Left ventricle myocardium superior (tissue), 1 donor: ENCODE measurements around the gene CTSO. TPM values are rescaled to one million over a fixed set of nuclear protein-coding genes. Genes with fewer than 3 reads are reported as not detected.
"Not testable (repeated sequence)": the region's sequence is repeated elsewhere in the genome, so short reads cannot be mapped to it uniquely, and the experiment has no call there.

ENCODE experiments used
- ATAC-seq: fragments of 200-7000 bp; cut with Tn5 transposase; one replicate; pipeline ENCODE4 v1.9.1; 2020; ENCODE audit warnings: mild to moderate bottlenecking, moderate library complexity
- DNase-seq: peaks from one replicate; pipeline ENCODE4 v3.0.0-alpha.2; 2020
- intact Hi-C: fragments of 100-400 bp; cut with micrococcal nuclease; formaldehyde crosslinking; loops from one replicate; pipeline ENCODE4 v1.11.0; 2022
- total RNA-seq: library from RNA; stranded (reverse); fragmentation: NEBNext Ultra II Directional; extraction: Animal tissue kit (Norgen Biotek cat#: 25700); gene quantifications from one replicate; pipeline ENCODE4 v1.2.1, GENCODE V29; 2021
- donor health status: DM: no; HTN: yes; CAD: no; lungs with severe emphysema.

CTSO gene
- total RNA-seq, 1 donor from 2014 or later = 6.2 TPM

- ATAC-seq (no peak), DNase-seq (no peak)
- intact Hi-C loops = no loop called here
These were observed 41.8 kb downstream of the CTSO start for GRCh38 chr4:155911905-155912304.

GRCh38 chr4:155909615-155910226 is 43.9 kb downstream of the CTSO start:
- intact Hi-C loops = no loop called here
- ATAC-seq (no peak), DNase-seq (no peak)

GRCh38 chr4:155908187-155909139 is 45.2 kb downstream of the CTSO start:
- intact Hi-C loops = no loop called here
- no peak for ATAC-seq
- DNase-seq = no peak

- ATAC-seq (no peak), DNase-seq (no peak)
- intact Hi-C loops = no loop called here
These were observed 46.1 kb downstream of the CTSO start for GRCh38 chr4:155907556-155907955.

- intact Hi-C loops = no loop called here
- ATAC-seq = no peak
- DNase-seq = no peak
These were observed 47.0 kb downstream of the CTSO start for GRCh38 chr4:155906554-155907247.

- no peak for DNase-seq
- intact Hi-C loops = no loop called here
- ATAC-seq = no peak
These were observed 49.3 kb downstream of the CTSO start for GRCh38 chr4:155904331-155904730.

- ATAC-seq (no peak), DNase-seq (no peak)
- intact Hi-C loops = no loop called here
These were observed 50.2 kb downstream of the CTSO start, which contains the start of gene TDO2 for GRCh38 chr4:155903453-155903852. Gene TDO2 (plus strand): TSS chr4:155903696. CDS start chr4:155903759, 63 bp downstream.

- ATAC-seq (no peak), DNase-seq (no peak)
- intact Hi-C loops = no loop called here
These were observed 52.7 kb downstream of the CTSO start for GRCh38 chr4:155901013-155901412.

- ATAC-seq (no peak), DNase-seq (no peak)
- intact Hi-C loops = no loop called here
These were observed 53.3 kb downstream of the CTSO start for GRCh38 chr4:155900381-155900780.

- ATAC-seq = no peak
- intact Hi-C loops = no loop called here
- DNase-seq = no peak
These were observed 53.8 kb downstream of the CTSO start for GRCh38 chr4:155899891-155900290.

GRCh38 chr4:155898371-155898770 is 55.3 kb downstream of the CTSO start:
- DNase-seq, intact Hi-C loops: not testable (repeated sequence)

GRCh38 chr4:155891058-155891457 is 62.6 kb downstream of the CTSO start:
- ATAC-seq (no peak), DNase-seq (no peak)
- intact Hi-C loops = no loop called here

More at GRCh38 chr4:155898371-155898770, 55.3 kb downstream of the CTSO start:
- ATAC-seq = not testable (repeated sequence)

GRCh38 chr4:155889946-155890345 is 63.7 kb downstream of the CTSO start:
- intact Hi-C loops = no loop called here
- DNase-seq (no peak), ATAC-seq (no peak)

GRCh38 chr4:155889031-155889793 is 64.5 kb downstream of the CTSO start:
- ATAC-seq (peak; percentile 76), DNase-seq (no peak)
- intact Hi-C loops = no loop called here

- ATAC-seq (no peak), DNase-seq (no peak)
- intact Hi-C loops = no loop called here
These were observed 65.7 kb downstream of the CTSO start for GRCh38 chr4:155887847-155888570.

GRCh38 chr4:155887045-155887444 is 66.6 kb downstream of the CTSO start:
- no peak for DNase-seq
- intact Hi-C loops = no loop called here
- ATAC-seq = no peak

GRCh38 chr4:155885666-155886065 is 68.0 kb downstream of the CTSO start:
- ATAC-seq = no peak
- intact Hi-C loops = no loop called here
- DNase-seq = no peak

- intact Hi-C loops = no loop called here
- no peak for ATAC-seq
- DNase-seq = no peak
These were observed 69.8 kb downstream of the CTSO start for GRCh38 chr4:155883895-155884294.

- DNase-seq = no peak
- ATAC-seq = no peak
- intact Hi-C loops = no loop called here
These were observed 72.1 kb downstream of the CTSO start for GRCh38 chr4:155881555-155881954.
